Left renal pelvis (tissue), 4 donors: ENCODE data around the gene VDR. TPM values are rescaled to one million over a fixed set of nuclear protein-coding genes. Genes with fewer than 3 reads are reported as not detected.
"Not testable (repeated sequence)": the region's sequence is repeated elsewhere in the genome, so short reads cannot be mapped to it uniquely, and the experiment has no call there.

ENCODE experiments used
- DNase-seq, 4 donors: peaks; one replicate each; pipeline ENCODE4 v3.0.0-alpha.2; 2013; ENCODE audit warnings: low read depth in 4 of 4, low spot score in 3 of 4
- polyA plus RNA-seq, 4 donors: library from polyadenylated mRNA; unstranded; fragments of 120-200 nt; gene quantifications; one replicate each; pipeline ENCODE4 v1.2.1, GENCODE V29; 2013; ENCODE audit not compliant: insufficient read length in 4 of 4

The VDR gene
- polyA plus RNA-seq, 4 donors = 0.35 to 5.4 (median 3.6) TPM

DNA sequence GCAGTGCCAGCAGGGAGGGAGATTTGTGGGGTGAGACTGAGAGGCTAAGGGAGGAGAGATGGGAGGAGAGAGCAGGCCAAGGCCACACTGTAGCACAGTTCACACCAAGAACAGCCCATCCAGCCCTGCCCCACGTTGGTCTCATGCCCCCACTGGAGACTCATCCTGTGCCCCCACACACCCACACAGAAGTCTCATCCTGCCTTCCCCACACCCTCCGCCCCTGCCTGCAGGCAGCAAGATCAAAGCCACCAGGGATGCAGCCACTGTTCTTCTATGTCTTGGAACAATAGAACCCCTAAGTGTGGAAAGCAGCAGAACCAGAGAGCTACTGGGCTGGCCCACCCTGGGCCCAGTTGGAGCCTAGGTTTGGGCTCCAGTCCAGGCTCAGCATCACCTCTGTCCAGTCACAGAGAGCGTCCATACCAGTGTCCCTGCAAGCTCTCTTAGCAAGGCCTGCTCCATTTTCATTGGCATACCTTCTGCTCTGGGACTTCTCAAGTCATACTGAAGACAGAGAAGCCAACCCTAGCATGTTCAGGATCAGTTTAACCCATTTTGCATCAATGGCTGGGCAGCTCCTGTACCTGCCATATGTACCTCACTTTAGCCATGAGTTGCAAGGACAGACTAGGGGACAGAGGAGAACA is 53.4 kb downstream of the VDR start:
- no peak for DNase-seq

DNA sequence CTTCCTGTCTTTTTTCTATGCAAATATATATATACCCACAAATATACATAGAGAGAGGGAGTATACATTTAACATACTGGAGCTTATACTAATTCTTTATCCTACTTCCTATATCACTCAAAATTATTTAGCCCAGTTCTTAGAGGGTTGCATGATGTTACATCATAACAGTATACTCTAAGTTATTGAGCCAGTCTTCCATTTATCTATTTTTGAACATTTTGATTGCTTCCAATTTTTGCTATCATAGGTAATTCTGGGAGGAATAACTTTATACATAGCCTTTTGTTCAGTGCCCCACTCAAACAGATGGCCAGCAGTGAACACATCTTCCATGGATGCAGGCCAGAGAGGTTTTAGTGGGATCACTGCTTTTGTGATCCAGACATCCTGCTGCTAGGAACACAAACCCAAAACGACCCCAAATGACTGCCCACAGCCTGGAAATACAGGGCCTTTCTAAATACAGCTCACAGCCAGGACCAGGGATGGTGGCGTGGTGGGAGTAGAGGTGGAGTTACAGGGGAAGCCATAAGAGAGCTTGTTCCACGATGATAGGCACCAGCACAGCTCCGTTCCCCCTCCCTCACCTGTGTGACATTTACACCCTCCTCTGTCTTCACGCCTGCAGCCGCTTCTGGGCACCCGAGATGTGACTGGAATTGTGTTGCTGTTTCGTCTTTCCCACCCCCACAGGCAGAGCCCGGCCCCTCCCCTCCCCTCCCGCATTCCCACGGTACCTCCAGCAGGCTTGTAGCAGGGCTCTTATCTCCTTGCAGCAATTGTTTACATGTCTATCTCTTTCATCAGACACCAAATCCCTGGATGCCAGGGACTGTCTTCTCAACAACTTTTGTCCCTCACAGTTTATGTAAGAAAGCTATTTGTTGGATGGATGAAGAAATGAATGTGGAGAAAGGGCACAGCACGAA is 54.4 kb downstream of the VDR start:
- DNase-seq = no peak

DNA sequence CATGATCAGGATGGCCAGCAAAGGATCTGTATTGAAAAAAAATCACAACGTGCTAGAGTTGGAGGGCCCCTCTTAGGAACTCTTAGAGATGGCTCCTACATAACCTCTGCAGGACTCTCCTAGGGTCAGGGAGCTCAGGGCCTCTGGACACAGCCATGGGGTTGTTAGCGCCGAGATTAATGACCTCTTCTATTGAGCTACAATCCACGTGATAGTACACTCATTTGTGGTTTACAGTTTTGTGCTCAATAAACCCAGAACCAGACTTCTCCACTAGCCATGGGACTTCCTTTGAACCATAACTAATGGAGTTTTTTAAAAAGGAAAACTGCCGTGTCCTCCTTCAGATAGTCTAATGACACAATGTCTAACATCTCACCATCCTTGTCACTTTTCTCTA is 55.5 kb downstream of the VDR start:
- DNase-seq = no peak

DNA sequence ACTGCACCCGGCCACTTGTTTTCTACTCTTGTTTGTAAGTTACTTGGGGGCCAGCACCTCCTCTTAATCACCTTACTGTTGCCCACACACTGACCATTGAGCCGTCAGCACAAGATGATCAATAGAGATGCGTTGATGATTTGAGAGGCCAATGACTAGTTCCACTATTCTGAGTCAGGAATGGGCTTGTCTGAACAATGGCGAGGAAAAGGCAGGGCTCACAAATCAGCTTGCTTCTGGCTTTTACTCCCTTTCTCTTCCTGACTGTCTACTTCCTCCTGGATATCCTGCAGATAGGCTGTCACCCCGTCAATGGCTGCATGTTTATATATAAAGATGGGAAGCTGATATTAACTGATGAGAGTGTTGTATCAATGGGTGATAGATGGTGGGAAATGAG is 55.9 kb downstream of the VDR start:
- no peak for DNase-seq

DNA sequence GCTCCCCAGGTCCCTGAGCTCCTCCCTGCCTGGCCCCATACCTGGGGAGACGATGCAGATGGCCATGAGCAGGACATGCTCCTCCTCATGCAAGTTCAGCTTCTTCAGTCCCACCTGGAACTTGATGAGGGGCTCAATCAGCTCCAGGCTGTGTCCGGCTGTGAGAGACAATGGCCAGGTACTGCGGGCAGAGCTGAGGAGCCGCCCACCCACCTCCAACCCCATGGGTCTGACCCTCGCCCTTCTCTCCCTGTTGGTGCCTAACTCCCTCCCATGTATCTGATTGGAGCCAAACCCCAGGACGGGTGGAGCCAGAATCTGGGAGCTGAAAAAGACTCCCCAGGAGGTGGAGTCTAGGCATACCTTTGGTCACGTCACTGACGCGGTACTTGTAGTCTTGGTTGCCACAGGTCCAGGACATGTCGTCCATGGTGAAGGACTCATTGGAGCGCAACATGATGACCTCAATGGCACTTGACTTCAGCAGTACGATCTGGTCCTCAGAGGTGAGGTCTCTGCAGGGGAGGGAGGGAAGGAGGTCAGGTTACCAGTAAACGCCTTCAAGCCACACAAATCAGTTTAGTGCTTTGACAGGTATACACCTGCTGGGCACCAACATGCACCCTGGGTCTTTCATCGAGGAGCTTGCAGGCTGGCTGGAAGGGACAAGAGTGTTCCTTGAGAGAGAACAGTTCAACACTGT is 58.3 kb downstream of the VDR start:
- no peak for DNase-seq

DNA sequence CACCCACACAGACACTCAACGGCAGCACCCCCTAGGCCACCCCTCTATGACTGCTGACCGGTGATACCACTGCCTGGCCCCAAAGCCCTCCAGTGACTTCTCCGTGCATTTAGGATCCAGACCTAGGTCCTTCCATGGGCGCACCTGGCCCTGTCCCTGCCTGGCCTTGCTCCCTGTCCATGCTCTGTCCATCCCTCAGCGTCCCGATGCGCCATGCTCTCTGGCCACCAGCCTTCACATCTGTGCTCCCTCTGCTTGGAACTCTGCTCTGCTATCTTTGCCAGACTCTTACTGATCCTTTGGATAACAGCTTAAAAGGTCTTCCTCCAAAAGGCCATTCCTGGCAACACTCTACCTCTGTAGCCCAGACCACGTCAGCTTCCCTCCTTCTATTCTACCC is 59.7 kb downstream of the VDR start:
- DNase-seq = no peak

DNA sequence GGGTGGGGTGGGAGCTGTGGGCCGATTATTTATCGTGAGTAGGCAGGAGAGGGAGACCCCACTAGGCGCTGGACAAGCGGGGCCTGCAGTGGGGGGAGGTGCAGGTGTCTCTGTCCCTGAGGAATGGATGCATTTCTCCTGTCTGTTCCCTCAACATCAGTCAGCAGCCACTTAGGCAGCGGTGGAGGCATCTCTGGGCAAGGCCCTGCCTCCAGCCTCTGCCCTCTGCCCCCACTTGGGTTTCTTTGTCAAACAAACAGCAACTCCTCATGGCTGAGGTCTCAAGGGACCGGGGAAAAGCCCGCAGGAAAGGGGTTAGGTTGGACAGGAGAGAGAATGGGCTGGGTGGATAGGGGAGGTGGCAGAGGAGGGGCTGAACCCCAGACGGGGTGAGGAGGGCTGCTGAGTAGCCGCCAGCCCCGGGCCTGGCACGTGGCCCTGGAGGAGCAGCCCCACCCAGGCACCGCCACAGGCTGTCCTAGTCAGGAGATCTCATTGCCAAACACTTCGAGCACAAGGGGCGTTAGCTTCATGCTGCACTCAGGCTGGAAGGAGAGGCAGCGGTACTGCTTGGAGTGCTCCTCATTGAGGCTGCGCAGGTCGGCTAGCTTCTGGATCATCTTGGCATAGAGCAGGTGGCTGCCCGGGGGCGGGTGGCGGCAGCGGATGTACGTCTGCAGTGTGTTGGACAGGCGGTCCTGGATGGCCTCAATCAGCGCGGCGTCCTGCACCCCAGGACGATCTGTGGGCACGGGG is 60.4 kb downstream of the VDR start:
- DNase-seq = no peak

DNA sequence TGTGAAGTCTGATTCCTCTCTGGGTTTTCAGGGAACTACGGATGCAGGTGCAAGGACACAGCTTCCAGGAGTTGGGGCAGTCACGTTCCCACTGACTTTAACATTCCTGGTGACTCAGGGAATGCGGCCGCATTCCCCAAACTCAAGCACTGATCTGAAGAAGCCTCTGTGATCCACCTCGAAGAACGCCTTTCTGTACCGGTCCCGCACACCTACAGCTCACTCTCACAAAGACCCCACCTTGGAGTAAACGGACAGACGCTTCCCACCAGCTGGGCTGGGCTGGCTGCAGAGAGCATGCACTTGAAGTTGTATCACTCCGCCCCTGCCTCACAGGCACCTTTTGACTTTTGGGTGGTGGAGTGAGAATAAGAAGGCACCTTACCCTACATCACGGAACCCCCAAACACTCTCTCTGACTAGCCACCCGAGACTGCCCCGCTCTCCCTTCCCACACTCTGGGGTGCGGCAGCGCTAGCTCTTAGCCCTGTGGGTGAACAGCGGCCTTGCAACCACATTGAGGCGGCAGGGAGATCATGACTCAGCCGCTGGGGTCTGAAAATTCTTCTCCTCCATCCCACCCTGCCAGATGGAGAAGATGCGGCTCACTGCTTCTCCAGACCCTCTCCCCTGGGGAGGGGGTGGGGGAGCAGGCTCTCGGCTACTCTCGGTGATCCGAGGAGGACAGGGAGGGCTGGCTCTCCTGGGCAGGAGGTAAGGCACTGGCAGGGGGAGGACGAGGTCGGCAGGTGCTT is 61.4 kb downstream of the VDR start:
- no peak for DNase-seq

DNA sequence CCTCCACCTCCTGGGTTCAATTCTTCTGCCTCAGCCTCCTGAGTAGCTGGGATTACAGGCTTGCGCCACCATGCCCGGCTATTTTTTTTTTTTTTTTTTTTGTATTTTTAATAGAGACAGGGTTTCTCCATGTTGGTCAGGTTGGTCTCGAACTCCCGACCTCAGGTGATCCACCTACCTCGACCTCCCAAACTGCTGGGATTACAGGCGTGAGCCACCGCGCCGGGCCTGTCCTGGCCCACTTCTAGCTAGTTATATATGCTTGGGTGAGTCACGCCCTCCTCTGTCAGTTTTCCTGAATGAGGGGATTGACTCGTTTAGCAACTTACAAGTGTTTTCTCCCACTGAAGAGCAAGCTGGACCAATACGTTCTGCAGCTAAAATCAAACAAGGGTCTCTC is 62.3 kb downstream of the VDR start:
- not testable (repeated sequence) for DNase-seq

DNA sequence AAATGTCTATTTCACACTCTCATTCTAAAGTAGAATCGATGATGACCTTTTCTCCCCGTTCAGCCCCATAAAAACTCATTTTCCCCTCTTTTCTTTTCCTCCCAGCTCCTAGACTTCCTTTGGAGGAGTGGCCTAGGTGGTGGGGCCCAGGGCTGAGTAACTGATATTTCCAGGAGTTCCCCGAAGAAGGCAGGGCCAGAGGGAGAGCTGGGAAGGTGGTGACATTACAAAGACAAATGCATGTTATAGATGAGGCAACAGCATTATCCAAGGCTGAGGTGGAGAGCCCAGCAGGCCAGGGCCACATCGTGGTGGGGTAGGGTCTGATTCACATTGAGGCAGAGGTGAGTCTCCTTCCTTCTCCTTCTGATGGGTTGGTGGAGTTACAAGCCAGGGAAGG is 62.9 kb downstream of the VDR start:
- no peak for DNase-seq

DNA sequence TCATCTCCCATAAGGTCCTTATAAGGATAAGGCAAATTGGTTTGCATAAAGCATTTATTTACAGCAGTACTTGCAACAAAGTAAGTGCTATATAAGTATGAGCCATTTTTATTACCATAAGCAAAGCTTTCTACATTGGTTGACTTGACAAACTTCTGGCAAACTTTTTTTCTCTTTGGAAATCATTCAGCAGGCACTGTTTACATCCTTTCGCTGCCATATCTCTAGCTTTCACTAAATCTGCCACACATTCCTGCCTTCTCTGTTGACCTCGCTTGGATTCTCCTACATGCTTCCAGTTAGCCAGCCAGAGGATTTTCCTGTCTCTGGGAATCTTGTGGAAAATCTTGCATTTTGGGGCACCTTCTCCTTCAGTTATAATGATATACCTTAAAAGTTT is 63.3 kb downstream of the VDR start:
- DNase-seq = no peak

DNA sequence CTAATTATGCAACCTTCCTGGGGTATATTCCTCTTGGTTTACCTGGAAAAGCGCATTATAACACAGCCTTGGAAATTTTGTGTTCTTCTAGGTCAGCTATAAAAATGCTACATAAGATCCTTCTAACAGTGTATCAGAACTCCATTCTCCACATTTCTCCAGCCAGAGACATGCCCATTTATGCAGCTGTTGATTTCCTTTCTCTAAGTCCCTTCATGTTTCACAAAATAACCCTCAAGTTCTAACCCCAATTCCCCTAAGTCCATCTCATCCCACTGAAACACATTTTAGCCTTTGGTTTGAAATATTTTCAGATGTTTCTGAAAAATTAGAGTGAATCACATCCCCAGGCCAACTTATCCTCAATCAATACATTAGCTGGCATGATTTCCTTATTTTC is 64.2 kb downstream of the VDR start:
- no peak for DNase-seq

DNA sequence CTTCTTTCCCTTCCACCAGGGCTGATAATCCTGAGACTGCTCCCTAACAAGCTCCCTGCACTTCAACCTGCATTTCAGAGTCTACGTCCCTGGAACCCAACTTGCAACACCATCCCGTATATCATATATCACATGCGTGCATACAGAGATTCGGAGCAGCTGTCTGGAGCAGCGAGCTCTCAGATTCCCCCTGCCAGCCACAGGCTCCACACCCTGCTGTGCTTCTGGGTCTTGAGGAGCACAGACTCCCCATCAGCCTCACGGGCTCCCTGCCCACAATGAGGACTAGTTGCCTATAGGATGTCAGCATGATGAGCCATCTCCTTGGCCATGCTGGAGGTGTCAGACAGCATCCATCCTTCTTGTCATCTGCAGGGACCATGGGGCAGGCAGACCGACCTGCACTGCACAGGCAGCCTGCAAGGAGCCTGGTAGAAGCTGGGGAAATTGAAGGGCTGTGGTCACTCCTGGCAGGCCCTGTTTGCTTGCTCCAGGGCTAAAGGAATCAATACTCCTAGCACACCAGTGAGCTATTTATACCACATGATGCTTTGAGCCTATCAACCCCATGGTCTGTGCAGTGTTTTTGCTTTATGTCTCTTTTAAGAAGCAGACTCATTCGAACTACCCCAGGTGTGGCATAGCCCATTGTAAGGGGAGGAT is 65.4 kb downstream of the VDR start:
- no peak for DNase-seq

DNA sequence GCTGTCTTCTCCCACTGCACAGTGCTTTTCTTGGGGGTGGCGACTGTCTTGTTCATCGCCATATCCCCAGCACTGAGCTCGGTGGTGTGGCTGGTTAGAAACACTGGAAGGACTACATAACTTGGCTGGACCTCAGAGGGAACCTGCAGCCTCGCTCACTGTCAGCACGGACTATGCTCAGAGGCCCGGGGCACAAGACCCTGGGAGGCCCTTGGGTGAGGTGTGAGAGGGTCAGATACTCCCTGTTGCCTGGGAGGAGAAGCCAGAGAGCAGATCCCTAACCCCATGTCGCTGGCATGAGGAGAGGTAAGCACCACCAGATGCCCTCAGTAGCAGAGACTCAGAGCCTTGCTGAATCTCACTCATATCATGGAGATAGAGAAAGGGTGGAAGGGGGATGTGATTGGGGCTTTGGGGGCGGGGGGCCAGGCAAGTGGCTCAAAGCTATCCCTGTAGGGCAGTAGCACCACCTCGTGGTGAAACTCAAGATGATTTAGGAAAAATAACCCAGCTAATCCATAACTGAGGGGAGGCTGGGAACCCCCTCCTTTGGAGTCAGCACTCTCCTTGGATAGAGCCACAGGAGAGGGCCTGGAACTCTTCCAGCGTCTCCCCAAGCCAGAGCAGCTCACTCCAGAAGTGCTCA is 66.4 kb downstream of the VDR start:
- DNase-seq = no peak

DNA sequence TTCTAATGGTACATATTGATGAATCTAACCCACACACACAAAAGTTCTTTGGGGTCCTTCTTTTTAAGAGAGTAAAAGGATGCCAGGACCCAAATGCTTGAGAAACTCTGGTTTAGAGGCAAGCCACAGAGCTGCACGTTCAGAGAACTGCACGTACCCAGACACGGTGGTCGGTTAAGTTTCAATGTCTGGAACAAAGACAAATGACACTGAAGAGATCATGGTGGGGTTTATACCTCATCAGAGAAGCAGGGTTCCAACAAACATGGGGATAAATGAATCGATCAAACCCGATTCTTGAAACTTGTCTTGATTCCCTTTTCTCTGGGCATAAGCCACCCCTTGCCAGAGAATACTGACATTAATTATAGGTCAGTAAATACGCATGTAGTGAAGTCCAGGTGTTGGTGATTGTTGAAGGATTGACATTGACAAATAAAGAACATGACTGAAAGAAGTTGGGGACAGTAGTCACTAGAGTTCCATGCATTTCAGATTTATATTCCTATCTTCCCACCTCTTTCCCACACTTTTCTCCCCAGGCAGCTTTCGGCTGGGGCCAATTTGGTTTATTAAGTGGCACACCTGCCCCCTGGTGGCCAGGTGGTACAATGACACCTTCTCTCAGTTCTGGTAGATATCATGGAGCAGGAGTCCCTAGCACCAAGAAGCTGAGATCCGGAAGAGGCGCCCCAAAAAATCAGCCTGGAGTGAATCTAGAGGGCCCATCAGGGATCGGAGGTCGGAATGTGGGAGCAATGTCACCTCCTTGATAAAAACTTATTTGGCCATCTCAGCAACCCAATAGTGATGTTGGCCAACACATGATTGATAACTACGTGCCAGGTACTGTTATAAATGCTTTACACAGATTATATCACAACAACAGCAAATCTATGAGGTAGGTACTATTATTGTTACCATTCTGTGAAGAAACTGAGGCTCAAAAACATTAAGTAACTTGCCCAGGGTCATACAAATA is 67.3 kb downstream of the VDR start:
- DNase-seq = no peak

DNA sequence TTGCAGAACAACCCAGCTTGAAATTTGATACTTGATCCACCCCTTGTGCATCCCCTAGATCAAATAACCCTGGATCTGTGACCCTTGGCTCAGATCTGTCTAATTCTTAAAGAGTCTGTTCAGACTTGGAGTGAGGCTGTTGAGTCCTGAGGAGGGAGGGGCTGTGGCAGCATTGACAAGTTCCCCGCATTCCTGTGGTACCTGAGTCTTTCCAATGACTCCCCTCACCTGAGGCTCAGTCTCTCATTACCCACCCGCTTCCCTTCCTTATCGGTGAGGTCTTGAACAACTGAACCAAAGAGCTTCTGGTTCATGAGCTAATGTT is 69.0 kb downstream of the VDR start:
- no peak for DNase-seq

DNA sequence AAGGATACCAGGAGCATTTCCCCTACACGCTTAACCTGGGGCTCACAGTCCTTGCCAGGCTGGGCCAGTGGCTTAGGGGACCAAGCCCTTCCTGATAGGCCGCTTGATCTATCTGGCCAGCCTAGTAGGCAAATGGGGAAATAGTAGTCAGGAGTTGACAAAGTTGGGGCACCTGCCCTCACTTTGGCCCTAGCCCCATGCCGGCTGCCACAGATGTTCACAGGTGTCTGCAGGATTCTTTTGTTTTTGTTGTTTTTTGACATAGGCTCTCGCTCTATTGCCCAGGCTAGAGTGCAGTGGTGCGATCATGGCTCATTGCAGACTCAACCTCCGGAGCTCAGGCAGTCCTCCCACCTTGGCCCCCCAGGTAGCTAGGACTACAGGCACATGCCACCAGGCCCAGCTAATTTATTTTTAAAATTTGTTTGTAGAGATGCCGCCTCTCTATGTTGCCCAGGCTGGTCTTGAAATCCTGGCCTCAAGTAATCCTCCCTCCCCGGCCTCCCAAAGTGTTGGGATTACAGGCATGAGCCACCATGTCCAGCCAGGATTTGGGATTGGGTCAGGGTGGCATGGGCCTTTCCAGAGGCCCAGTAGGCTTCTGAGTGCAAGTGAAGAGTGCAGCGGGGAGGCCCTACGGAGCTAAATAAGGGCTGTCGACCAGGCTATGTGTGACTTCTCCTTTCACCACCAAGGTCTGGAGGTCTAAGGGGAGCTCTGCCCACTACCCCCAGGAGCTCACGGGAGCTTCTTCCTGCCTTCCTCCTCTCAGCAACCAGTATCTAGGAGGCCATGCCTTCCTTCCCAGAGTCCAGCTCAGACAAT is 69.6 kb downstream of the VDR start:
- no peak for DNase-seq
